Right atrium auricular region (tissue), 2 donors: ENCODE data around the gene HNRNPC. TPM values are rescaled to one million over a fixed set of nuclear protein-coding genes. Genes with fewer than 3 reads are reported as not detected.
A peak's percentile ranks its signal among the peaks of the same experiment; 100 is the strongest.

Experiments used
- DNase-seq: peaks from one replicate; pipeline ENCODE4 v3.0.0-alpha.2; 2019; ENCODE audit warnings: low spot score
- H3K27ac ChIP-seq, 2 donors: fragments of 200-600 bp; sonication (generic); 1 replicate in 1 of 2; 2 replicates in 1 of 2; pipeline ENCODE4 v1.5.1; 2016 to 2019
- H3K27me3 ChIP-seq, 2 donors: fragments of 200-600 bp; sonication (generic); one replicate each; pipeline versions ENCODE4 v1.5.1 to v1.6.0; 2017 to 2019
- H3K36me3 ChIP-seq: fragments of 200-600 bp; sonication (generic); one replicate; pipeline ENCODE4 v1.5.1; 2016
- H3K4me1 ChIP-seq, 2 donors: fragments of 200-600 bp; sonication (generic); one replicate each; pipeline versions ENCODE4 v1.5.1 to v1.6.0; 2017 to 2019
- H3K4me3 ChIP-seq, 2 donors: fragments of 200-600 bp; sonication (generic); 1 replicate in 1 of 2; 2 replicates in 1 of 2; pipeline ENCODE4 v1.5.1; 2017 to 2019; ENCODE audit warnings: mild to moderate bottlenecking in 1 of 2, moderate library complexity in 1 of 2
- H3K9me3 ChIP-seq, 2 donors: fragments of 200-600 bp; sonication (generic); one replicate each; pipeline ENCODE4 v1.5.1; 2019
- total RNA-seq, 2 donors: library from RNA; depleted of rRNA; stranded (reverse); fragments of >200 nt; gene quantifications; one replicate each; pipeline ENCODE4 v1.1.0, GENCODE V29; 2016
- TF ChIP-seq, protein P1 (sequence below), 2 donors: fragments of 200-600 bp; sonication (generic); IDR thresholded peaks; one replicate each; pipeline ENCODE4 v1.5.1; 2019; ENCODE audit warnings: antibody characterized with exemption in 2 of 2

HNRNPC gene
- total RNA-seq, 2 donors from 2014 or later, result 254 to 277 TPM

DNA sequence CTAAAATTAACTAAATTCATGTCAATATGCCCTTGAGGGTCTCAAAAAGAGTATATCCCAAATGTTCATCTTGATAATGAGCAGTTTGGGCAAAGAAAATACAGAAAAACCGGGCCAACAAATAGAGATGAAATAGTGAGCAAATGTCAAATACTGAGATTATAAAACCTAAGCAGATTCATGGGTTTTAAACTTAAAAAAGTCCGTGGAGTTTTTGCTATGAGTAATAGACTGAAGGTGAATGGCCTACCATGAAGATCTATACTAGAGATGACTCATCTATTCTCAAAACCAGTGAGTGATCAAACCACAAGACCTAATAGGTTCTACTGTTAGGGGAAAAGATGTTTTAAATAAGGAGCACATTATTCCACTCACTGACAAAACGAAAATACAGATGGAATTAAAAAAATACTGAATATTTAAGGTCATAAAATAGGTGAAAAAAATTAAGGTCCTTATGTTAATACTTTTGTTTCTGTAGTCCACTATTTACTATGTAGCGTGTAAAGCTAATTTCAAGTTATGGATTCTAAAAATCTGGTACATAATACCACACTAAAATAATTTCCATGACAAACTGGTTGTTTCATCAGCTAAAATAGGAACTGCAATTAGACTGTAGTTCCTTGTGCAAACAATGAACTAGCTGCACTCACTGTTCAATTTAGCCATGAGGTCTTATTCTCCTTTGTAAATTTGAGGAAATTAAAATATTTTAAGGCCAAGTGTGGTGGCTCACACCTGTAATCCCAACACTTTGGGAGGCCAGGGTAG, 5.0 kb downstream of the HNRNPC start:
- H3K4me1 ChIP-seq, result peaks cover 0 to 78% of the 10 kb centered on the region in 2 donors
- TF ChIP-seq, protein P1, sequence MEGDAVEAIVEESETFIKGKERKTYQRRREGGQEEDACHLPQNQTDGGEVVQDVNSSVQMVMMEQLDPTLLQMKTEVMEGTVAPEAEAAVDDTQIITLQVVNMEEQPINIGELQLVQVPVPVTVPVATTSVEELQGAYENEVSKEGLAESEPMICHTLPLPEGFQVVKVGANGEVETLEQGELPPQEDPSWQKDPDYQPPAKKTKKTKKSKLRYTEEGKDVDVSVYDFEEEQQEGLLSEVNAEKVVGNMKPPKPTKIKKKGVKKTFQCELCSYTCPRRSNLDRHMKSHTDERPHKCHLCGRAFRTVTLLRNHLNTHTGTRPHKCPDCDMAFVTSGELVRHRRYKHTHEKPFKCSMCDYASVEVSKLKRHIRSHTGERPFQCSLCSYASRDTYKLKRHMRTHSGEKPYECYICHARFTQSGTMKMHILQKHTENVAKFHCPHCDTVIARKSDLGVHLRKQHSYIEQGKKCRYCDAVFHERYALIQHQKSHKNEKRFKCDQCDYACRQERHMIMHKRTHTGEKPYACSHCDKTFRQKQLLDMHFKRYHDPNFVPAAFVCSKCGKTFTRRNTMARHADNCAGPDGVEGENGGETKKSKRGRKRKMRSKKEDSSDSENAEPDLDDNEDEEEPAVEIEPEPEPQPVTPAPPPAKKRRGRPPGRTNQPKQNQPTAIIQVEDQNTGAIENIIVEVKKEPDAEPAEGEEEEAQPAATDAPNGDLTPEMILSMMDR (IDR thresholded peaks at IDR 0.05), result no peak
- DNase-seq, result no peak
- no peak overlapping the region for H3K4me3 ChIP-seq
- no peaks in the 10 kb centered on the region for H3K9me3 ChIP-seq
- H3K27me3 ChIP-seq, result no peaks in the 10 kb centered on the region
- H3K27ac ChIP-seq, result peak overlapping the region in 1 of 2 donors; percentile 2
- peaks cover 50% of the 10 kb centered on the region for H3K36me3 ChIP-seq

DNA sequence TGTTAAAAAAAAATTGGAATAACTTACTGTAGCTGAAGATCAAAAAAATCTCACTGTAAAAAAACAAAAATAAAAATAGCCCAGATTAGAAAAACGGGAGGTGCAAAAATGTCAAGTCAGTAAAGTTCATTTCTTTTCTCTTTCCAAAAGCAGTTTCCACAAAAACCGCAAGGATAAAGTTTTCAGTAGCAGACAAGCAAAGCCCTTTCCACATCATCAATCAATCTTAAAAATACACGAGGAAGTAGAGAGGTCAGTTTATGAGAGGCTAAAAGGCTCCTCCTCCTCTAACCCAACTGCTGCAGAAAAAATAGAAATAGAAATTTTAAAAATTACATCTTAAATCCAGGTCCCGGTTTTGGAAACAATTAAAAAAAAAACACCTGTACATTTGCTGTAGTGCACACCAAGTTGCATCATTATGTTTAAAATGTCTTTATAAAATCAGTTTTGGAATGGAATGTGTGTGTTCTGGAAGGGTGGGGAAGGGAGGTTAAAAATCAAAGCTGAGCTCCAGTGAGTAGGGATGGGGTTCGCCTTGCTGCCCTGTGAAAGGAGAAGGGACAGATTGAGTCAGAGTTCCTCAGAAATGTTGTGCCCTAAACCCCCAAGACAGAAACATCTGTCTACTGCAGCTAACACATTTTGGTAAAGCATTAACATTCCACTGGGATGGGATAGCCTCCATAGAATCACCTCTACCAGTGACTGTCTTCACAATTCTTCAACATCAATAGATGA, 5.8 kb downstream of the HNRNPC start:
- H3K4me3 ChIP-seq, result no peak overlapping the region
- H3K36me3 ChIP-seq, result peaks cover 57% of the 10 kb centered on the region
- TF ChIP-seq, protein P1 (IDR thresholded peaks at IDR 0.05), result no peak
- H3K27ac ChIP-seq, result no peak overlapping the region
- H3K9me3 ChIP-seq, result no peaks in the 10 kb centered on the region
- H3K27me3 ChIP-seq, result no peaks in the 10 kb centered on the region
- peaks cover 0 to 85% of the 10 kb centered on the region in 2 donors for H3K4me1 ChIP-seq
- no peak for DNase-seq

DNA sequence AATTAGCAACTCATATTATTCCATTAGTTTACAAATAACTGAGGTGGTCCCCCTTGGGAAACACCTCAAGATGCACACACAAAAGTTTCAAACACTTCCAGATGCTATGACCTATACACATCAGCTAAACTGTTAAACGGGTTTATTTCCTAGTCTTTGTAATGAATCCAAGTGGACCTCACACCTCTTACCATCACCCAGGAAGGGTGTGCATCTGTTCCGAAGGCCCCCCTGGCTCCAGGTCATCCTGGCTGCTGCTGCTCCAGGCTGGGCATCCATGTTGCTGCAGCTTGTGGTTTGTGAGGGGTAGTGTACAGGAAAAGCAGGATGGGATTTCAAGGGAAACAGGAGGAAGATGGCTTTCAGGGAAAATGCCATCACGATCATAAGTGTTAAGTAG, 6.8 kb downstream of the HNRNPC start:
- Histone ChIP-seq H3K27me3 (no peaks in the 10 kb centered on the region), H3K27ac (no peak overlapping the region), H3K36me3 (peaks cover 57% of the 10 kb centered on the region), H3K4me1 (peaks cover 0 to 87% of the 10 kb centered on the region in 2 donors), H3K4me3 (no peak overlapping the region), H3K9me3 (no peaks in the 10 kb centered on the region)
- TF ChIP-seq, protein P1 (IDR thresholded peaks at IDR 0.05), result no peak
- no peak for DNase-seq

DNA sequence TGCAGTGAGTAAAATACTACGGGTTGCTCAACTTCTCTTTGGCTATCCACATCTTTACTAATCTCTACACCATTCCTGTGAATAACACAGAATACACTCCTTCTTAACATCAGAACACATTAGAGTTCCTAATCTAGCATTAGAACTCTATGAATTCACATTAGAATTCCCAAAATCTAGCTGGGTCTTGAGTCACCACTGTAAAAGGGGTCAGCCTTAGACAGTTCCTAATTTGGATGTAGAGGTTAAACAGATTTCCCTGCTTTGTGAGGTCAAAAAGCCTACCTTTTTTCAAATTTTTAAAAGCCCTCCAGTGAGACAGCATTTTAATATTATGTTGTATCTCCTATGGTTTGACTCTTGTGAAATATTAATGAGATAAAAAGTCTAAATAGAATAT, 7.4 kb downstream of the HNRNPC start:
- TF ChIP-seq, protein P1 (IDR thresholded peaks at IDR 0.05), result no peak
- H3K4me1 ChIP-seq, result peaks cover 0 to 87% of the 10 kb centered on the region in 2 donors
- no peak overlapping the region for H3K27ac ChIP-seq
- H3K9me3 ChIP-seq, result no peaks in the 10 kb centered on the region
- no peak for DNase-seq
- H3K4me3 ChIP-seq, result no peak overlapping the region
- peaks cover 60% of the 10 kb centered on the region for H3K36me3 ChIP-seq
- H3K27me3 ChIP-seq, result no peaks in the 10 kb centered on the region

DNA sequence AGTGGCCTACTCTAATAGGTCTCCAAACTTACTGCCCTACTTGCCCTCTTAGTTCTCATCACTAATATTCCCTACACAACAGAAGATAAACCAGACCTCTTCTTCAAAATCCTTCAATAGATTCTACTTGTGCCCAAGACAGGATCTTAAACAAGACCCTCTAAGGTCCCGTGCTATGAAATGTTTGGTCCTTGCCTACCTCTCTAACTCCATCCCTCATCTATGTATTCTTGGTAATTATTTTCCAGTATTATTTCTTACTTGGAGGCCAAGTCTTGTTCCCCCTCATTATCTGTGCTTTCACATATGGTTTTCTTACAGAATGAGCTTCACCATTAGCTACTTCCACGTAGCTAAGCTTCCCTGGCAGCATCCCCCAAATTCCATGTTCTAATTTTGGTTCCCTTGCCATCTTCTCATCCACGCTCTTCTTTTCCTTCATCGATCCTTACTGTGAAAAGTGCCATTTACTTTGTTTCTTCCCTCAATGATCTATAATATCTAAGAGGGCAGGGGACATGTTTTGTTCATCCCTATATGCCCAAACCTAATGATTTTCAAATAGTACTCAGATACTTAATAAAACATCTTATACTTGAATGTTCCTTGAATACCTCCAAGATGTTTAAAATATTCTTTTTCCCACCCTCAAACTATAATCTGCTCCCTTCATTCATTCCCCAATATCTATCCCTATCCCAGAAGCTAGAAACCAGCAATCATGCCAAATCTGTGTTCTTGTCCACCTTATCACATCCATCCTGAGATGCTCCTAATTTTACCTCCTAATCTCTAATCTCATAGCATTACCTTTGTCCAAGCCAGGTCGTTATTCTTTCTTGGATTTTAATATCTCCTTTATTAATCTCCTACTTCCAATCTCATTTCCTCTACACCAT, 10.1 kb downstream of the HNRNPC start:
- H3K4me1 ChIP-seq, result peaks cover 0 to 86% of the 10 kb centered on the region in 2 donors
- H3K9me3 ChIP-seq, result no peaks in the 10 kb centered on the region
- peaks cover 64% of the 10 kb centered on the region for H3K36me3 ChIP-seq
- no peak overlapping the region for H3K4me3 ChIP-seq
- no peaks in the 10 kb centered on the region for H3K27me3 ChIP-seq
- no peak for DNase-seq
- H3K27ac ChIP-seq, result no peak overlapping the region
- TF ChIP-seq, protein P1 (IDR thresholded peaks at IDR 0.05), result no peak
